Vagina (tissue), 2 donors: ENCODE results near the gene EYS. TPM values are rescaled to one million over a fixed set of nuclear protein-coding genes. Genes with fewer than 3 reads are reported as not detected.

Source experiments
- DNase-seq, 2 donors: peaks; one replicate each; pipeline ENCODE4 v3.0.0-alpha.2; 2017; ENCODE audit errors: extremely low spot score in 2 of 2
- H3K27ac ChIP-seq: fragments of 200-600 bp; sonication (generic); one replicate; pipeline ENCODE4 v1.5.1; 2019
- H3K27me3 ChIP-seq: fragments of 200-600 bp; sonication (generic); one replicate; pipeline ENCODE4 v1.5.1; 2019
- H3K36me3 ChIP-seq, 2 donors: fragments of 200-600 bp; sonication (generic); one replicate each; pipeline ENCODE4 v1.5.1; 2017 to 2019
- H3K4me1 ChIP-seq: fragments of 200-600 bp; sonication (generic); one replicate; pipeline ENCODE4 v1.5.1; 2019
- H3K4me3 ChIP-seq, 2 donors: fragments of 200-600 bp; sonication (generic); 1 replicate in 1 of 2; 2 replicates in 1 of 2; pipeline ENCODE4 v1.5.1; 2016 to 2019
- H3K9me3 ChIP-seq: fragments of 200-600 bp; sonication (generic); one replicate; pipeline ENCODE4 v1.5.1; 2019
- CTCF ChIP-seq, 3 experiments: fragments of 450-650 bp in 2 of 3; fragments of 200-600 bp in 1 of 3; sonication (generic) in 1 of 3; IDR thresholded peaks; one replicate each; pipeline ENCODE4 v1.5.1; 2017 to 2019; ENCODE audit warnings: antibody characterized with exemption in 3 of 3, mild to moderate bottlenecking in 2 of 3, moderate library complexity in 2 of 3
- POLR2A ChIP-seq, 2 donors: fragments of 450-650 bp; IDR thresholded peaks; one replicate each; pipeline ENCODE4 v1.6.1; 2017; ENCODE audit warnings: antibody characterized with exemption in 2 of 2, mild to moderate bottlenecking in 2 of 2, moderate library complexity in 2 of 2
- POLR2AphosphoS5 ChIP-seq, 2 donors: sonication (generic); formaldehyde crosslinking; IDR thresholded peaks; one replicate each; pipeline ENCODE4 v1.9.0; 2017; ENCODE audit warnings: antibody characterized with exemption in 2 of 2, mild to moderate bottlenecking in 2 of 2, low read depth in 1 of 2; ENCODE audit not compliant: insufficient read depth in 1 of 2
- intact Hi-C: fragments of 100-400 bp; cut with DNase I; formaldehyde crosslinking; loops from one replicate; pipeline ENCODE4 v1.15.1; 2023
- total RNA-seq: library from RNA; depleted of rRNA; stranded (reverse); fragments of >200 nt; gene quantifications from one replicate; pipeline ENCODE4 v1.2.3, GENCODE V29; 2016

The EYS gene
- total RNA-seq, 1 donor from 2014 or later: not detected

- Histone ChIP-seq H3K36me3 (peaks cover 0 to 4% of the 10 kb centered on the region in 2 donors), H3K4me3 (no peak overlapping the region), H3K27me3 (no peaks in the 10 kb centered on the region), H3K4me1 (peaks cover 36% of the 10 kb centered on the region), H3K9me3 (no peaks in the 10 kb centered on the region), H3K27ac (no peak overlapping the region)
- no peak for TF ChIP-seq POLR2A (IDR thresholded peaks at IDR 0.05)
- no peak for TF ChIP-seq POLR2AphosphoS5 (IDR thresholded peaks at IDR 0.05; ENCODE audit: insufficient read depth in 1 of 2, low read depth in 1 of 2)
- no peak for TF ChIP-seq CTCF (IDR thresholded peaks at IDR 0.05)
- intact Hi-C loops: no loop called here
- DNase-seq: no peak
Measured at GRCh38 chr6:63677282-63677681, 2029.7 kb downstream of the EYS start.

- Histone ChIP-seq H3K36me3 (peaks cover 0 to 4% of the 10 kb centered on the region in 2 donors), H3K4me1 (peaks cover 36% of the 10 kb centered on the region), H3K4me3 (no peak overlapping the region), H3K27me3 (no peaks in the 10 kb centered on the region), H3K27ac (no peak overlapping the region), H3K9me3 (no peaks in the 10 kb centered on the region)
- intact Hi-C loops: no loop called here
- no peak for TF ChIP-seq POLR2AphosphoS5 (IDR thresholded peaks at IDR 0.05; ENCODE audit: insufficient read depth in 1 of 2, low read depth in 1 of 2)
- no peak for TF ChIP-seq POLR2A (IDR thresholded peaks at IDR 0.05)
- TF ChIP-seq CTCF (IDR thresholded peaks at IDR 0.05): no peak
- DNase-seq: no peak
Measured at GRCh38 chr6:63676412-63677114, 2030.5 kb downstream of the EYS start.

GRCh38 chr6:63675138-63675537 lies 2031.9 kb downstream of the EYS start:
- DNase-seq: no peak
- intact Hi-C loops: no loop called here
- no peaks in the 10 kb centered on the region for H3K9me3 ChIP-seq
- no peaks in the 10 kb centered on the region for H3K27me3 ChIP-seq
- TF ChIP-seq CTCF (IDR thresholded peaks at IDR 0.05) (no peak), POLR2AphosphoS5 (IDR thresholded peaks at IDR 0.05; ENCODE audit: insufficient read depth in 1 of 2, low read depth in 1 of 2) (no peak), POLR2A (IDR thresholded peaks at IDR 0.05) (no peak)
- H3K36me3 ChIP-seq: no peaks in the 10 kb centered on the region
- no peak overlapping the region for H3K27ac ChIP-seq
- peaks cover 36% of the 10 kb centered on the region for H3K4me1 ChIP-seq
- H3K4me3 ChIP-seq: no peak overlapping the region

GRCh38 chr6:63674635-63675034 lies 2032.4 kb downstream of the EYS start:
- no peak for DNase-seq

More at GRCh38 chr6:63674635-63675034, 2032.4 kb downstream of the EYS start:
- Histone ChIP-seq H3K9me3 (no peaks in the 10 kb centered on the region), H3K4me1 (peaks cover 36% of the 10 kb centered on the region), H3K36me3 (no peaks in the 10 kb centered on the region), H3K27ac (no peak overlapping the region), H3K27me3 (no peaks in the 10 kb centered on the region), H3K4me3 (no peak overlapping the region)
- no peak for TF ChIP-seq POLR2AphosphoS5 (IDR thresholded peaks at IDR 0.05; ENCODE audit: insufficient read depth in 1 of 2, low read depth in 1 of 2)
- TF ChIP-seq CTCF (IDR thresholded peaks at IDR 0.05): no peak
- no peak for TF ChIP-seq POLR2A (IDR thresholded peaks at IDR 0.05)
- intact Hi-C loops: no loop called here
